ENCODE measurements around the gene ITGB7.

ITGB7 gene

DNA sequence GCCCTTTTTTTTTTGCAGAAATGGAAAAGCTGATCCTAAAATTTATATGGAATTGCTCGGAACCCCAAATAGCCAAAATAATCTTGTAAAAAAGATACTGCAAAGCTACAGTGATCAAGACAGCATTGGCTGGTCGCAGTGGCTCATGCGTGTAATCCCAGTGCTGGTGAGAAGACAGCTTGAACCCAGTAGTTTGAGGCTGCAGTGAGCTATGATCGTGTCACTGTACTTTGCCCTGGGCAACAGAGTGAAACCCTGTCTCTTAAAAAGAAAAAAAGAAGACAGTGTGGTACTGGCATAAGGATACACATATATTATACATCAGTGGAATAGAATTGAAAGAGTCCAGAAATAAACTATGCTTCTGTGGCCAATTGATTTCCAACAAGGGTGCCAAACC, 5.4 kb downstream of the ITGB7 start:
- DNase-seq (ENCODE audit: low spot score) = no peak
- no peak overlapping the region for H3K27ac ChIP-seq
- H3K4me3 ChIP-seq = no peak overlapping the region
- no peak for TF ChIP-seq CTCF (IDR thresholded peaks at IDR 0.05)

GRCh38 chr12:53201177-53201541, 5.9 kb downstream of the ITGB7 start:
- no peak overlapping the region for H3K4me3 ChIP-seq
- no peak for DNase-seq (ENCODE audit: low spot score)
- no peak overlapping the region for H3K27ac ChIP-seq
- TF ChIP-seq CTCF (IDR thresholded peaks at IDR 0.05) = no peak

- Histone ChIP-seq H3K27ac (no peak overlapping the region), H3K4me3 (no peak overlapping the region)
- DNase-seq (ENCODE audit: low spot score) = no peak
- TF ChIP-seq CTCF (IDR thresholded peaks at IDR 0.05) = no peak
Observed at GRCh38 chr12:53200458-53201176, 6.4 kb downstream of the ITGB7 start.

DNA sequence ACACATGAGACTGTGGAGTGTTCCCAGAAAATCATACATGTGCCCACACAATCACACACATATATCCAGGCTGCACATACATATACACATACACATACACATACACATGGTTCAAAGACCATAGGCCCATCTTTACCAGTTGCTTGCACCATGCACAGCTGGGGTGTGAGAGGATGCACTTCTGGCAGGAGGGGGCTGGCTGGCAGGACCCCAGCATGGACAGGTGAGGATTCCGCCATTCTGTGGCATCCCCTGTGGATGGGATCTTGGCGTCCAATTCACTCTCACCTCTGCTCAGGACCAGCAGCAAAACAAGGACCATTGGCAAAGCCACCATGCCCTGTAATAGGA, 7.0 kb downstream of the ITGB7 start:
- no peak for DNase-seq (ENCODE audit: low spot score)
- TF ChIP-seq CTCF (IDR thresholded peaks at IDR 0.05) = no peak
- H3K4me3 ChIP-seq = no peak overlapping the region
- no peak overlapping the region for H3K27ac ChIP-seq

DNA sequence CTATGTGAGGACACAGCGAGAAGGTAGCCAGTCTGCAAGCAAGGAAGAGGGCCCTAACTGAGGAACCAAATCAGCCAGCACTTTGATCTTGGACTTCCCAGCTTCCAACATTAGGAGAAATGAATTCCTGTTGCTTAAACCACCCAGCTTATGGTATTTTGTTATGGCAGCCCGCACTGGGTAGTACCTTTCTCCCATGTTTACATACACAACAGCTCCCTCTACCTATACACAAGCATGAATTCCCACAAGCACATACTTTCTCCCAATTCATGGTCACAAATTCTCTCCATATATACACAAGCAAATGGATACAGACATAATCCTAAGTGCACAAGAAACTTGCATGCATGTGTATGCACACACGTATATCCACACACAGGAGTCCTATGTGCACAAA, 7.4 kb downstream of the ITGB7 start:
- no peak overlapping the region for H3K4me3 ChIP-seq
- no peak overlapping the region for H3K27ac ChIP-seq
- TF ChIP-seq CTCF (IDR thresholded peaks at IDR 0.05) = no peak
- DNase-seq (ENCODE audit: low spot score) = no peak

GRCh38 chr12:53198486-53199110, 8.5 kb downstream of the ITGB7 start:
- no peak for TF ChIP-seq CTCF (IDR thresholded peaks at IDR 0.05)
- Histone ChIP-seq H3K4me3 (no peak overlapping the region), H3K27ac (no peak overlapping the region)
- DNase-seq (ENCODE audit: low spot score) = no peak

DNA sequence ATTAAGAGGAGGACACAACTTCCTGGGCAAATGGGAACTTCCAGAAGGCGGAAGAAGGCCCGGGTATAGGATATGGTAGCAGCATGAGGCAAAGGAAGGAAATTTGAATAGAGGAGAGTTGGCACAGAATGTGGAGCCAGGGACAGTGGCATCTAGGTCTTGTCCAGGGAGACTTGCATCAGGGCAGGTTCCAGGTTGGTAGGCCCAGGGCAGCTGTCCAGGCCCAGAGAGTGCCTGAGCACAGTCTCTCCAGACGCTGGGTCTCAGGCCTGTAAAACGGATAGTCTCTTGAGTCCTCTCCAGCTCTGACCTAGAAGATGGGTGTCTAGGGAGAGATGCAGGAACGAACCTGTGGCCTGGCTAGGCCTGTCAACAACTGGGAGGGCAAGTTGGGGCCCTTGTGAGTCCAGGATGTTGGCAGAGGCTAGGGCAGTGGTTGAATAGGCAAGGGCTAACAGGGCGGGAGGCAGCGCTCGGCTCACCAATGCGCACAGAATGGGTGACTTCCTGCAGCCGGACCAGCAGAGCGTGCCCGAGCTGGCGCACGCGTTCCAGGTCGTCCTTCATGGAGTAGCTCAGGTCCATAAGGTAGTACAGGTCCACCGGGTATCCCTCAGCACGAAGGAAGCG, 9.9 kb downstream of the ITGB7 start:
- no peak for TF ChIP-seq CTCF (IDR thresholded peaks at IDR 0.05)
- no peak for DNase-seq (ENCODE audit: low spot score)
- Histone ChIP-seq H3K4me3 (peak overlapping the region; percentile 65), H3K27ac (no peak overlapping the region)
